GM12874 (cell line): ENCODE data around the gene GALNT10.

Experiments used
- CTCF ChIP-seq: IDR thresholded peaks from 2 replicates; pipeline ENCODE4 v1.5.1; 2011; ENCODE audit warnings: low read depth, mild to moderate bottlenecking, control low read depth, low read length, moderate library complexity; ENCODE audit not compliant: insufficient read depth

GALNT10 gene

GRCh38 chr5:154251529-154251928, 61.0 kb downstream of the GALNT10 start:
- no peak for TF ChIP-seq CTCF

- no peak for TF ChIP-seq CTCF
Observed at GRCh38 chr5:154253807-154254206, 63.3 kb downstream of the GALNT10 start.

- no peak for TF ChIP-seq CTCF
Observed at GRCh38 chr5:154254896-154255295, 64.4 kb downstream of the GALNT10 start.

- TF ChIP-seq CTCF: no peak
Observed at GRCh38 chr5:154257046-154257445, 66.5 kb downstream of the GALNT10 start.

GRCh38 chr5:154258531-154259217, 68.1 kb downstream of the GALNT10 start:
- no peak for TF ChIP-seq CTCF

GRCh38 chr5:154260224-154260927, 69.8 kb downstream of the GALNT10 start:
- no peak for TF ChIP-seq CTCF

GRCh38 chr5:154262342-154262741, 71.8 kb downstream of the GALNT10 start:
- no peak for TF ChIP-seq CTCF
